Neural progenitor cell (in vitro differentiated cells): ENCODE data around the gene HSP90AB1. TPM values are rescaled to one million over a fixed set of nuclear protein-coding genes. Genes with fewer than 3 reads are reported as not detected.

Experiments
- DNase-seq: peaks from one replicate; pipeline ENCODE4 v3.0.0-alpha.2; 2016; ENCODE audit warnings: low spot score
- H2AFZ ChIP-seq: fragments of 200-600 bp; sonication (generic); replicated peaks from 2 replicates; pipeline ENCODE4 v1.6.1; 2016; ENCODE audit warnings: antibody characterized with exemption
- H3F3A ChIP-seq: fragments of 200-600 bp; sonication (generic); 2 replicates; pipeline ENCODE4 v1.6.1; 2016; ENCODE audit warnings: antibody characterized with exemption, low read depth
- H3K27ac ChIP-seq: fragments of 200-600 bp; sonication (generic); 2 replicates; pipeline ENCODE4 v1.5.1; 2016; ENCODE audit warnings: mild to moderate bottlenecking
- H3K27me3 ChIP-seq: fragments of 200-600 bp; sonication (generic); 2 replicates; pipeline ENCODE4 v1.6.1; 2016; ENCODE audit warnings: mild to moderate bottlenecking, moderate library complexity
- H3K36me3 ChIP-seq: fragments of 200-600 bp; sonication (generic); 2 replicates; pipeline ENCODE4 v1.5.1; 2016
- H3K4me1 ChIP-seq: fragments of 200-600 bp; sonication (generic); 2 replicates; pipeline ENCODE4 v1.6.1; 2016; ENCODE audit warnings: mixed run types
- H3K4me2 ChIP-seq: fragments of 200-600 bp; sonication (generic); 2 replicates; pipeline ENCODE4 v1.6.1; 2016
- H3K4me3 ChIP-seq: fragments of 200-600 bp; sonication (generic); 2 replicates; pipeline ENCODE4 v1.5.1; 2016
- H3K79me2 ChIP-seq: fragments of 200-600 bp; sonication (generic); 2 replicates; pipeline ENCODE4 v1.6.1; 2016; ENCODE audit warnings: low read depth
- H3K9ac ChIP-seq: fragments of 200-600 bp; sonication (generic); 2 replicates; pipeline ENCODE4 v1.6.1; 2016
- H3K9me3 ChIP-seq: fragments of 200-600 bp; sonication (generic); 2 replicates; pipeline ENCODE4 v1.5.1; 2016; ENCODE audit warnings: low read depth
- H4K20me1 ChIP-seq: fragments of 200-600 bp; sonication (generic); 2 replicates; pipeline ENCODE4 v1.6.1; 2016; ENCODE audit warnings: low read depth
- H3K27ac Mint-ChIP-seq: 3 replicates; pipeline ENCODE4 v1.8.0; 2021; ENCODE audit warnings: mixed read lengths
- H3K27me3 Mint-ChIP-seq: 2 replicates; pipeline ENCODE4 v1.8.0; 2022; ENCODE audit warnings: low read depth, mild to moderate bottlenecking, inconsistent platforms, moderate library complexity, mixed read lengths; ENCODE audit not compliant: insufficient read depth
- H3K36me3 Mint-ChIP-seq: 3 replicates; pipeline ENCODE4 v1.8.0; 2021; ENCODE audit warnings: mixed read lengths
- H3K4me1 Mint-ChIP-seq: 3 replicates; pipeline ENCODE4 v1.8.0; 2021; ENCODE audit warnings: mixed read lengths
- H3K4me3 Mint-ChIP-seq: 3 replicates; pipeline ENCODE4 v1.8.0; 2021; ENCODE audit warnings: mild to moderate bottlenecking, moderate library complexity, mixed read lengths
- H3K9me3 Mint-ChIP-seq: 3 replicates; pipeline ENCODE4 v1.8.0; 2020; ENCODE audit warnings: mixed read lengths
- CTCF ChIP-seq: fragments of 200-600 bp; sonication (generic); IDR thresholded peaks from 2 replicates; pipeline ENCODE4 v1.5.1; 2017; ENCODE audit warnings: antibody characterized with exemption, mild to moderate bottlenecking
- EZH2 ChIP-seq: fragments of 200-600 bp; sonication (generic); IDR thresholded peaks from 2 replicates; pipeline ENCODE4 v1.6.1; 2017; ENCODE audit warnings: antibody characterized with exemption, mild to moderate bottlenecking, moderate library complexity
- EZH2phosphoT487 ChIP-seq: fragments of 200-600 bp; sonication (generic); IDR thresholded peaks from 2 replicates; pipeline ENCODE4 v1.6.1; 2017; ENCODE audit warnings: antibody characterized with exemption
- total RNA-seq: library from RNA; depleted of rRNA; stranded (reverse); fragments of >200 nt; gene quantifications from 2 replicates; pipeline ENCODE4 v1.2.3, GENCODE V29; 2015; ENCODE audit warnings: low replicate concordance

Gene HSP90AB1
- total RNA-seq, 1 donor from 2014 or later = 2,068 TPM

GRCh38 chr6:44221961-44222335 lies 25.0 kb upstream of the HSP90AB1 start:
- Histone ChIP-seq H3K9me3 (no peaks in the 10 kb centered on the region), H3K27me3 (peaks cover 13% of the 10 kb centered on the region), H2AFZ (no peak overlapping the region), H3K27ac (no peak overlapping the region), H3K4me1 (peaks cover 66% of the 10 kb centered on the region), H3K36me3 (no peaks in the 10 kb centered on the region), H3K9ac (no peak overlapping the region), H3K4me2 (peak overlapping the region; percentile 86), H3K79me2 (peaks cover 26% of the 10 kb centered on the region), H3K4me3 (no peak overlapping the region), H4K20me1 (peaks cover 32% of the 10 kb centered on the region), H3F3A (peaks cover 72% of the 10 kb centered on the region)
- H3K4me3 Mint-ChIP-seq = peak overlapping the region; percentile 85
- H3K27ac Mint-ChIP-seq = no peak overlapping the region
- TF ChIP-seq CTCF (no peak), EZH2 (no peak), EZH2phosphoT487 (no peak)
- H3K9me3 Mint-ChIP-seq = no peaks in the 10 kb centered on the region
- no peak for DNase-seq
- peaks cover 8% of the 10 kb centered on the region for H3K27me3 Mint-ChIP-seq
- peaks cover 64% of the 10 kb centered on the region for H3K4me1 Mint-ChIP-seq
- peaks cover 3% of the 10 kb centered on the region for H3K36me3 Mint-ChIP-seq

GRCh38 chr6:44222486-44223318 lies 24.2 kb upstream of the HSP90AB1 start:
- peaks cover 3% of the 10 kb centered on the region for H3K36me3 Mint-ChIP-seq
- H3K4me3 Mint-ChIP-seq = peak overlapping the region; percentile 85
- no peaks in the 10 kb centered on the region for H3K9me3 ChIP-seq
- H3K27me3 ChIP-seq = peaks cover 10% of the 10 kb centered on the region
- peaks cover 6% of the 10 kb centered on the region for H3K27me3 Mint-ChIP-seq
- peaks cover 63% of the 10 kb centered on the region for H3K4me1 ChIP-seq
- DNase-seq = peak; percentile 65
- no peaks in the 10 kb centered on the region for H3K9me3 Mint-ChIP-seq
- H3K9ac ChIP-seq = no peak overlapping the region
- TF ChIP-seq EZH2 (no peak), CTCF (no peak), EZH2phosphoT487 (no peak)
- H3K27ac Mint-ChIP-seq = peak overlapping the region; percentile 29
- H3K36me3 ChIP-seq = no peaks in the 10 kb centered on the region
- H2AFZ ChIP-seq = peak overlapping the region; percentile 64
- peaks cover 65% of the 10 kb centered on the region for H3K4me1 Mint-ChIP-seq
- H3K27ac ChIP-seq = no peak overlapping the region
- peak overlapping the region; percentile 86 for H3K4me2 ChIP-seq
- H3F3A ChIP-seq = peaks cover 64% of the 10 kb centered on the region
- peak overlapping the region; percentile 57 for H3K4me3 ChIP-seq
- H3K79me2 ChIP-seq = peaks cover 30% of the 10 kb centered on the region
- peaks cover 39% of the 10 kb centered on the region for H4K20me1 ChIP-seq

GRCh38 chr6:44223319-44224028 lies 23.4 kb upstream of the HSP90AB1 start, which contains the start of gene SLC29A1:
TSS of gene SLC29A1 (plus strand) at chr6:44223595. CDS start at chr6:44227314, 3,719 bp downstream.
- H3K36me3 ChIP-seq = no peaks in the 10 kb centered on the region
- peaks cover 56% of the 10 kb centered on the region for H3K4me1 ChIP-seq

More at GRCh38 chr6:44223319-44224028, 23.4 kb upstream of the HSP90AB1 start, which contains the start of gene SLC29A1:
- peaks cover 4% of the 10 kb centered on the region for H3K27me3 Mint-ChIP-seq
- peaks cover 3% of the 10 kb centered on the region for H3K27me3 ChIP-seq
- H4K20me1 ChIP-seq = peaks cover 41% of the 10 kb centered on the region
- H3K4me3 ChIP-seq = peak within 1 kb of the TSS; percentile 57
- H3K9ac ChIP-seq = no peak within 1 kb of the TSS
- H3F3A ChIP-seq = peaks cover 57% of the 10 kb centered on the region
- H3K4me3 Mint-ChIP-seq = peak within 1 kb of the TSS; percentile 92
- H3K9me3 ChIP-seq = no peaks in the 10 kb centered on the region
- H3K4me2 ChIP-seq = peak within 1 kb of the TSS; percentile 86
- no peak within 1 kb of the TSS for H3K27ac ChIP-seq
- peak; percentile 47 for TF ChIP-seq CTCF
- TF ChIP-seq EZH2phosphoT487 = no peak
- no peak for TF ChIP-seq EZH2
- peak within 1 kb of the TSS; percentile 64 for H2AFZ ChIP-seq
- DNase-seq = peak; percentile 89
- H3K4me1 Mint-ChIP-seq = peaks cover 59% of the 10 kb centered on the region
- peaks cover 31% of the 10 kb centered on the region for H3K79me2 ChIP-seq
- peak within 1 kb of the TSS; percentile 34 for H3K27ac Mint-ChIP-seq
- no peaks in the 10 kb centered on the region for H3K9me3 Mint-ChIP-seq
- peaks cover 3% of the 10 kb centered on the region for H3K36me3 Mint-ChIP-seq
